HPDE6-E6E7 (cell line): Measurements from ENCODE around the gene APMAP.

Experiments
- DNase-seq: peaks from one replicate; pipeline ENCODE4 v3.0.0; 2011; ENCODE audit warnings: missing footprints; ENCODE audit errors: extremely low spot score

Gene APMAP, protein sequence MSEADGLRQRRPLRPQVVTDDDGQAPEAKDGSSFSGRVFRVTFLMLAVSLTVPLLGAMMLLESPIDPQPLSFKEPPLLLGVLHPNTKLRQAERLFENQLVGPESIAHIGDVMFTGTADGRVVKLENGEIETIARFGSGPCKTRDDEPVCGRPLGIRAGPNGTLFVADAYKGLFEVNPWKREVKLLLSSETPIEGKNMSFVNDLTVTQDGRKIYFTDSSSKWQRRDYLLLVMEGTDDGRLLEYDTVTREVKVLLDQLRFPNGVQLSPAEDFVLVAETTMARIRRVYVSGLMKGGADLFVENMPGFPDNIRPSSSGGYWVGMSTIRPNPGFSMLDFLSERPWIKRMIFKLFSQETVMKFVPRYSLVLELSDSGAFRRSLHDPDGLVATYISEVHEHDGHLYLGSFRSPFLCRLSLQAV

DNA sequence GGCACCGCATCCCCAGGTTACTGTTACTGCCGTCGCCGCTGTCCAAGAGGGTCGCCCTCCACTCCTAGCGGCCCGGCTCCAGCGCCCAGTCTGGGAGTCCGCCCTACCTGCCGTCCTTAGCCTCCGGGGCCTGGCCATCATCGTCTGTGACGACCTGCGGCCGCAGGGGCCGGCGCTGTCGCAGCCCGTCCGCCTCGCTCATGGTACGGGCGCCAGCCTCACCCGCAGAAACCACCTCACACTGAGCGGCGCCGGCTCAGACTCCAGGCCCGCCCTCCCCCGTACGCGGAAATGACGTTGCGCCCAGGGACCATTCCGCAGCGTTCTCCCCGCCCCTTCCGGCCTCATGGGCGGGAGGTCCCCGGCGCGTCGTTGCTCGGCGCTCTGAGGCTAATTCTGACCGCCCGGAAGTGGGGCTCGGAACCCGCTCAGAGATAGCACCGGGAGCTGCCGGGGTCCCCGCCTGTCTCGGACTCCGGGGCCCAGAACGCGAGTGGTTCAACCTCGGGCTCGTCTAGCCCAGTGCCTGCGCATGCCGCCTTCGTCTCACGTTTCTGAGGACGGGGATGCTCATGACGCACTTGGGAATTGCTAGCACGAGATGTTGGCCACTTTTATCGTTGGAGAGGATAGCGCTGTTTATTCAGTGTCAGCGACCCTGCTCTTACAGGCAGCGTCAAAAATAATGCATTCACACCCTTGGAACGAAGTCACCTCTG lies at the start of gene APMAP:
Gene APMAP, minus strand, starts transcription at position 265 of the 719 bp plus-strand sequence. Its CDS starts 63 bp downstream, at position 202.
- DNase-seq, result peak; percentile 97

DNA sequence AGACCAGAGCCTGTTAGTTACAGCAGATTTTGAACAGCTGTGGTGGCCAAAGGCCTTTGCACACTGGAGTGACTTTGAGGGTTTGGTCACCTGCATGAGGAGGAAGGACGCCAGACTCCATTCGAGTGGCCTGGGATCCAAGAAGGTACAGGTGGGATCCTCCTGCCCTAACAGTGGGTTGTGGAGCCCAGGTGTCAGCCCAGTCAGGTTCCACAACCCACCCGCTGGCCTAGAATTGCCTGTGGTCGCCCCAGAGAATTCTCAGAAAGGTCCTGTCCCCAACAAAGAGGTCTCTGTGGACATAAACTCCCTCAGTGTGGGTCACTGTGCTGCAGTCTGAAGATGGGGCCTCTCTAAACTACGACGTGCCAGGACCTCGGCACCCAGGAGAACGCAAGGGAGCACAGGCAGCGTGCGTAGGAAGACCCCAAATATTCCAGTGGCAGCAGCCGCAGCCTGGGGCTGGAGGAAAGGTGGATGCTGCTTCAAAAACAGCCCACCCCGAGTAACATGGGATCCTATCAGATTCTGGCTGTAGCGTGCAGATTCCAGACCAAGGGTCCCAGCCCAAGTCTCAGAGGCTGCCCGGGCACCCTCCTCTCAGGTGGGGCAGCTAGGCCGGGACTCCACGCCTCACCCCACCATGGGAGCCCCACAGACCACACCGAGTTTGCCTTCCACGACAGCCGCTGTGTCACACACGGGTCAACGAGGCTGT lies 49.4 kb upstream of the APMAP start:
- DNase-seq, result no peak

DNA sequence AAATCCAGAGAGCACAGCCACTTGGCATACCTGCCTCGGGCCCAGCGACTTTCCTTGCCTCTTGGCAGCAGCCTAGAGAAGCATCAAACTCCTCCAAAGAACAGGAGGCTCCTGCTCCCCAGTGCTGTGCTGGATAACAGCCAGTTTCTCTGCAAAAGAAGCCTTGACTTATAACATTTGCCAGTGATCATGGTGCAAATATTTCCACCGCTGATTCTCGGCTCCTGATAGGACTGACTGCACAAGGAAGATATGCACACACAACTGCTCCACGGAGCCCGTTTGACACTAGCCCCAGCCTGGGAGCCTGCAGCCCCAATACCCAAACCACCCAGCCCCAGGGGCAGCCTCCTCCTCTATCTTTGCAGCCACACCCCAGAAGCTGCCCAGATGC lies 47.9 kb upstream of the APMAP start:
- no peak for DNase-seq

DNA sequence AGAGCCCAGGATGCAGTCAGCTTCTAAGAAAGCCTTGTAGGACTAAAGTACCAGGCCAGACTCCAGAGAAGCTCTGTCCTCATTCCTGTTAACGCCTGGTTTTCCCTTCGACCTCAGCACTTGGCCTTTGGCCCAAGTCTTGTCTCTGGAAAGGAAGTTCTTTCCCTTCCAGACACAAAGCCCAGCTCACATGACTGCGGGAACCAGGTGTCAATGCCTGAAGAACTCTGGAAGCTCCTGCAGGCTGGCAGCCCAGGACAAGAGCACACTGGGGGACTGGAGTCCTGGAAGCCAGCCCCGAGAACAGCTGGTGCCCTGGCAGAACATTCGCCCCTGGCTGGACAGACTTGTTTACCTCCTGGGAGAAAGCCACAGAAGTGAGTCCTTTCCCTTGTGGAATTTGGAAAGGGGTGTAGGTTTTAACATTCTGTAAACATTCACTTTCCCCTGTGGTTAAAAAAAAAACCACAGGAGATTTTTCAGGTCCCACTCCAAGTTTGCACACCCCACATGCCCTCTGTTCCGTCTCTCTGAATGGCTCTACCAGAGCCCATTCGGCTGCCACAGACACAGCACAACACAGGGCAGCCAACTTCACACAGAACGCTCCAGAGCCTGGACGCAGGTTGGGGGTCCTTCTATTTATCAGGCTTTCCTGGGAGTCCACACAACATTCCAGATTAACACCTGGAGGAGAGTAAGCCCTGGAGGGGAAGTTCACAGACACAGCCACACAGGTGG lies 47.3 kb upstream of the APMAP start:
- no peak for DNase-seq

DNA sequence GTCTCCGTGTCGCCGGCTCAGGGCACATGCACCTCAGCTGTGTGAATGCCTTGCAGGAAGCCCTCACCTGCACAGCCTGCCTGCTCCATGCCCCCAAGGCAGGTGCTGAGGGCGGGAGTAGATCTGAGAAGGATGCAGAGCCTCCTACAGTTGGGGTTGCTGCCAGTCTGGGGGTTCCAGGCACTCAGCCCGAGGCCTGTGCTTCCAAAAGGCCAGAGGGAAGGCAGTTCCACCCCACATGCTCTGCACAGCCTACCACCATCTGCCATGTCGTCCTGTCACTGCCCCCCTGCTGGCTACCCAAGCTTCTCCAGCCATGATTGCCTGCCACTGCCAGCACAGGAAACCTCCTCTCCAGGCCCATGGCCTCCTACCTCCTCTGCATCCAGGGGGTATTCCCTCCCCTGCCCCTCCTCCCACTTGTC lies 46.1 kb upstream of the APMAP start:
- no peak for DNase-seq

DNA sequence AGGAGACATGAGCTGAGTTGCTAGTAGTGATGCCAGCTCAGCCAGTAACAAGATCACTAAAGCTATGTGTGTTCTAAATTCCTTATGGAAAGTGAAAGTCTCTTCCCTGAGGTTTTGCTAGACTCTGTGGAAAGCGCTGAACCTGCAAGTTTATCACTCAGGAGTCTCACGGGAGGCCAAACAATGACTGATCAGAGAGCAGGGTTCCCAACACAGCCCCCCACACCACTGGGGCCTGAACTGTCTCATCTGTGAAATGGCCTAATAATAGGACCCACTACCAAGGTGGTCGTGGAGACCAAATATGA lies 45.5 kb upstream of the APMAP start:
- DNase-seq, result no peak

DNA sequence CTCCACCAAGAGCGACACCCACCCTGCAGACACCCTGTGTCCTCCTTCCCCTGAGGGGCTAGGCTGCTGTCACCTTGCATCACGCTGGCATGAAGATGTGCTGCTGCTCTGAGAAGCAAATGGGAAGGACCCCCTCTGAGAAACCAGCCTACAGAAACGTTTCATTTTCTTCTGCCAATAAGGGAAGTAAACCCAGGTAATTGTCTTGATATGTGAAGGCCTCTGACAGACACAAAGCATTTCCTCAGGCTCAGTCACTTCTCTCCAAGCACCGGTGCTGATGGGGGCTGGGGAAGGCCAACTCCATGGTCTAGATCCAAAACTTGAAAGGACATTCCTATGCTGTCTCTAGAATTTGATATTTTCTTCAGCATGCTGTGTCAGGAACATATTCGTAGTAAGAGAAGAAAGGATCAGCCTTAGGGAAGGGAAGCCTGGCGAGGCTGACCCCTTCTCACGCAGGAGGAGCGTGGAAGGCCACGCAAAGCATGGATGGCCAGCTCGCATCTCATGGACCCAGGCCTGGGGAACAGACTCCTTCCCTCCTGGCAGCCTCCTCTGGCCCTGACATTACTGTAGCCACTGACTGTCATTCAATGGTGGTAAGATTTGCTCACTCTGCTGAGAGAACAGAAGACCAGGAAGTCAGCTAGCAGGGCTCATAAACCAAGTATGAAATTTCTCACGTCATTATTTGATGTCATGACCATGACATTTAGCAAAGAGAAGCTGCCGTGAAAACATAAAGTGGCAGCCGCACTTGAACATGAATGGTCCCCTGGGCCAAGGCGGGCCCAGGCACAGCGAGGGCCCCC lies 44.9 kb upstream of the APMAP start:
- no peak for DNase-seq

DNA sequence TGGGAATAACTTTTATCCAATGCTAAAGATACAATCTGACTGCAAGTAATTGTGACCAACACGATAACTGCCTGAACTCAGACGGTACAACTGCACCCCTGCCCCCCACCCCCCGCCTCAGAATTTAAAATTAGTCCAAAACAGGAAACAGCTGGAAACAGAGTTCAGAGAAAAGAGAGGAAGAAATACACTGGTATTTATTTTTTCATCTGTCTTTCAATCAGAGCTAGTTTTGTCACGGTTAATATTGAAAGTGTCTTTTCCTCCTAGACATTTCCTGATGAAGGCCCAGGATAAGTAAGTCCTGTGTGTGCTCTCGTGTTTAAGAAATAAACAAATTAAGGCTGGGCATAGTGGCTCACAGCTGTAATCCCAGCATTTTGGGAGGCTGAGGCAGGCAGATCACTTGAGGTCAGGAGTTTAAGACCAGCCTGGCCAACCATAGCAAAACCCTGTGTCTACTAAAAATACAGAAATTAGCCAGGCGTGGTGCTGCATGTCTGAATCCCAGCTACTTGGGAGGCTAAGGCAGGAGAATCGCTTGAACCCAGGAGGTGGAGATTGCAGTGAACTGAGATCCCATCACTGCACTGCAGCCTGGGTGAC lies 43.9 kb upstream of the APMAP start:
- no peak for DNase-seq

DNA sequence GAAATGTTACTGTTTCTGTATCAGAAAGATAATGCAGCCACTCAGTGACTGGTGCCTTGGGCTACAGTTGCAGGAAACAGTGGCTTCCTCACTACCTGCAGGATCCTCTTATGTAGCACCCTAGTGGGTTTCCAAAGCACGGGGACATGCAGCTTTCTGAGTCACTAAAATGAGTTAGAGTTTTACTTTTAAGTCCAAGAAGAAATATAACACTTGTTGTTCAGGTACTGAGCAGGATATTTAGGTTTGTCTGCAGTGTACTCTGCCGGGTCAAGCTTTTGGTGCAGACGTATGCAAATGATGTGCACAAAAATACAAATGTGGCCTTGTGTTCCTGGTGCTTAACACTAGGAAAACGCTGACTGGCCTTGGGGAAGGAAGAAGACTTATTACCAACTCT lies 43.4 kb upstream of the APMAP start:
- no peak for DNase-seq

DNA sequence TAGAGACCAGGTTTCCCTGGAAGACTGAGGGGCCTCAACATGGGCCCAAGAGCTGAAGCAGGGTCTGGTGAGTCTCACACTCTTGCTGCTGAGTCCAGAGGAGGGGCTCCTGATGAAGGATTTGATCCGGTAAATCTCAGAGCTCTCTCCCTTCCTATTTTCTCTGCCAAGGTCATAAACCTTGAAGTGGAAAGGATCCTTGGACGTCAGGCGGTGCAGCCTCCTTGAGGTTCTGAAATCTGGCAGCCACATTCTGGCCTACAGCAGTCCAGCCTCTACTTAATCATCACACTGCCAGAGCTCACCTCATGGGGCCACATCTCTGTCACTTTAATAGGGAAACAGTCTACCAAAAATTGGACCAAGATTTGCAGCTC lies 41.4 kb upstream of the APMAP start:
- no peak for DNase-seq

DNA sequence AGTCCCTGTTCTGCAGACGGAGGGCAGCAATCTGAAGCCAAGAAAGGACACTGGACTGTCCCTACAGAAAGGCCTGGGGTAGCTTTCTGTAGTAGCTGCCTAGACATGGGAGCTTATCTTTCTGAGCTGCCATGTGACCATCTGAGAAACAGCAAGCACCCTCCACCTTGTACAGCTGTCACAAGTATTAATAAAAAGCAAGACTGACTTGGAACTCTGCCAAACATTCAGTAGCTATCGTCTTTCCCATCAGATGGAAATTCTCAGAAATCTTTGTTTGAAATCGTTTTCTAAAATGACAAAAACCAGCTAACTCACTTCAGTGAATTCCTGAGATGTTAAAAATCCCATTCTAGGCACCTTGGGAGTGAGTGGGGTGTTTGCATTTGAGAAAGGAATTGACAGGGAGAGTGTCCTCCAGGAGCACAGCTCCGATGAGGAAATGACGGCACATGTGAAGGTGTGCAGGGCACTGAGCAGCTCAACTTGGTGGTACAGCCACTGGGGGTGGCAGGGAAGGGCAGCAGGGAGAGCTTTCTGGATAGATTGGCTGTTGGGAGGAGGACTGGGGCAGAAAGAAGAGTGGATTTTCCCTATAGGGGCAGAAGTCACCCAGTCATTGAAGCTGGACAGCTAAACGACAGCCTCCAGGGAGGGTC lies 40.8 kb upstream of the APMAP start:
- DNase-seq, result no peak

DNA sequence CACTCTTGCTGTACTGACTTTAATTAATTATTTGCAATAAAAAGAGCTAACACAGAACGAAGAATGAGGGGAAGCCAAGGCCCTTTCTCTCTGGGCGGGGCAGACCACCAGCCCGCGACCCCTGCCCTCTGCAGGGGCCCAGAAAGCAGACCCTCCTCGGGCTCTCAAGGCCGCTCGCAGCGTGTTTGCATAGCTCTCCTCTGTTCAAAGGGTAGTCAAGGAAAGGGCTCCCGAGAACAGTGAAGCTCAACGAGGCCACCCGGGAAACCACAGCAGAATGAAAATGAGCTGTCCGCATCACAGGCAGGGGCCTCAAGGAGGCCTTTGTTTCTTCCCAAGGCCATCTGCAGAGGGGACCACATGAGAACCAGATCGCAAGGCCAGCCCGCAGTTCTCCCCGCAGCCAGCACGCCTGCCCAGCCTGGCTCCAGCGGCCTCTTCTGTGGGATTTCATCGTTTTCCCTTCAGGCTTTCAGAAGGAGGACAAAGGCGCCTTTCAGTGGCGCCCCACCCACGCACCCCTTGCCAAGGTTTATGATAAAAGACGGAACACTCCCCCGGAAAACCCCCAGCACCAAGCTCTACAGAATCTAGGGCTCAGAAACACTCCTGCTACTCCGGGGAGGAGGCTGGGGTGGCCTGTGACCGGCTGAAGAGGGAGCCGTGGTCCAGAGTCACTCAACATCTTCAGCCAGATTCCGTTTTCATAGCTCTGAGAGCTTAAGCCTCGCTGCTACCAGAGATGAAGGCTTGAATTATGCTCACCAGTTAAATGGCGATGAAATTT lies 40.1 kb upstream of the APMAP start:
- no peak for DNase-seq

DNA sequence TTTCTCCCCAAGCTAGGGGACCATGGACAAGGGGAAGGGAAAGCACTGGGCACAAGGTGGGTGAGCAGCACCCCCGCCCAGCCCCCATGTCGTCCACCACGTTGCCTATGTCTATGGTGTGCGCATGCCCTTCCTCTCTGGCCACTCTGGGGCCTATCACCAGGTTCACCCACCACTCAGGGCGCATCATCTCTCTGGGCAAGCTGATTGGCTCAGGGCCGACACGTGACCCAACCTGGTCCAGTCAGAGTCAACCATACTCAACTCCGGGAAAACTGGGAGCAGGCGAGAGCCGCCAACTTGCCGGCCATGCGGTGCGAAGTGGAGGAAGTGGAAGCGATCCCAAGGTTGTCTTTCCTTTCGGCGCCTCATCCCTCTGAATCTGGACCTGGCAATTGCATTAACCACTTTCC lies 39.5 kb upstream of the APMAP start:
- no peak for DNase-seq

DNA sequence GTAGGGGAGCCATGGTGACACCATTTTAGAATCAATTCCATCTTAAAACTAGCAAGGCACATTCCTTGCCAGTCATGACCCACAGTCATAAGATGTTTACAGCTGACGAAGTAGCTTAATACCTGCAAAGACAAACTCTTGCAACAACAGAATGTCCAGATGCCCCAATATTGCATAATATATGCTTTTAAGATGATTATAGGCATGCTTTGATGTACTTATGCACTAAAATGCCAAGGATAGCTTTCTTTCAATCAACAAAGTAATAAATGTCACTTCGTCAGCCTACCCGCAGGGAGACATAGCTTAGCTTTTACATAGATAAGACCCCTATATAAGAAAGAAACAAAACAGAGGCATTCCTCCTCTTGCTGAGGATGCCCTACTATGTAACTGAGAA lies 38.7 kb upstream of the APMAP start:
- DNase-seq, result no peak

DNA sequence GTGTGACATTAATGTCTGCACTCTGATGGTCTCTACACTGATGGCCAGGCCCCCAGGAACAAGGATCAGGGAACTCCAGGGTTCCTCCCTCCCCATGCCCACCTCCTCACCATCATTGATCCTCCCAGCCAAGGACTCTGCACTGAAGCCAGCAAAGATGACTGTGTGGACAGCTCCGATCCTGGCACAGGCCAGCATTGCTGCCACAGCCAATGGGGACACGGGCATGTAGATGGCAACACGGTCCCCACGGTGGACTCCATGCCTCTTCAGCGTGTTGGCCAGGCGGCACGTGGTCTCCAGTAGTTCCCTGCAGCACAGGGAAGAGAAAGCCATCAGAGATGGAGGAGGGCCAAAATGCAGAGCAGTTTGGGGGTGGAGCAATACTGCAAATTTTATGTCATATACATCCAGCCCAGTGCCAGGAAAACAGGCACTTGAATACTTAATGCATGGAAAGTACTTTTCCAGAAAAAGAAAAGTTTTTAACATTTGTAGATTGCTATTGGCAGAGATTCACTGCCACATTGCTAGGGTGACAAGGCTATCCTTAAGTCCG lies 38.2 kb upstream of the APMAP start:
- no peak for DNase-seq

DNA sequence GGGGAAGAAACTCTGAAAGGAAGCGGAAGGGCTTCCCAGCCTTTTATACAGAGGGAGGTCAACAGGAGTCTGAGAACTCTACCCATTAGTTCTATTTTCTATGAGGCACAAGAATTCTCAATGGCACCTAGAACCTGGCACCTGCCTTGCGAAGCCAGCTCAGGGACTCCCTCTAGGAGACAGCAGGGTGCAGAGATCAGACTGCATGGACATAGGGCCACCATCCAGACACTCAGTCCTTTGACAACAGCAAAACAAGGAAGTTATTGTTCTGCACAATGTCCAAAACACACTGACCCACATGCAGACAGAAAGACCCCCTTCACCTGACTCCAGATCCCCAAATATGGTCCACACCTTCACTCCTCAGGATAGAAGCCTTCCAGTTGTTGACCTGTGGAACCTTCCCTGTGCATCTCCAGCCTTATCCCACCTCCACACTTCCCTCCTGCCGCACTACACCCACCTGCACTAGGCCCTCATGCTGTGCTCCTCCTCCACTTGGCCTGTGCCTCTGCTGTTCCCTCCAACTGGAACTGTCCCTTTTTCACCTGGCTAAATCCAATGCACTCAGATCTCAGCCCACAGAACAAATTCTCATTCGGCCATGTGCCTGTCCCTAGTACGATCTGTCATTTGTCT lies 37.6 kb upstream of the APMAP start:
- DNase-seq, result no peak

DNA sequence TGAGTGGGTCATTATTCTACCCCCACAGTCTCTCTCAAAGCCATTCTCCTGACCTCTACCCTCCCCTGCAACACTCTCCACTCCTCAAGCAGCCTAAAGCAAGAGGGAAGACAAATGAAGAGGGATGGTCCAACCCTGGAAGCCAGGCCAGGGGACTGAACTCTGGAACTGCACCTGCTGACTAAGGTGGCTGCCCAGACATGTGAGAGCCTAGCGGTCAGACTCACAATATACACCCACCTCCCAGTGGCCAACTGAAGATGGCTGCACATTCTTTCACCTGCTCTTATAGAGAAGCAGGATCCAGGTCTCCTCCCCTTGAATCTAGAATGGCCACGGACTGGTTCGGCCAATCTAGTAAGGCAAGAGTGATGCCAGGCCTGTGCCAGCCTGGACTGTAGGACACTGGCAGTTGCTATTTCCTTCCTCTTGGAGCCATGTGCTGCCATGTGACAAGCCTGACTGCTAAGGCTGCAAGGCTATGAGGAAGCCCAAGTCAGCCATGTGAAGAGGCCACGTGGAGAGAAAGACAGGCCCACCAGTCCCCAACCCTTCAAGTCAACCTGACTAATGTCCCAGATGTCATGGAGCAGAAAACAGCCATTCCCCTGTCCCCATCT lies 33.5 kb upstream of the APMAP start:
- no peak for DNase-seq
